HEK293T (cell line): ENCODE results near the gene ATG9A.

ENCODE experiments used
- CTCF ChIA-PET: fragments of 350-600 bp; formaldehyde crosslinking; extraction: SDS; loops from one replicate; lab custom pipeline; 2021; ENCODE audit warnings: antibody characterized with exemption, inconsistent platforms; lab: Yijun Ruan, JAX
- POLR2A ChIA-PET: fragments of 350-600 bp; formaldehyde crosslinking; extraction: SDS; loops from one replicate; lab custom pipeline; 2020; ENCODE audit warnings: antibody characterized with exemption, inconsistent platforms; lab: Yijun Ruan, JAX
- DNase-seq: peaks from one replicate; pipeline ENCODE4 v3.0.0; 2012; ENCODE audit warnings: mixed read lengths; ENCODE audit errors: extremely low spot score
- ARNT ChIP-seq: fragments of 450-650 bp; IDR thresholded peaks from 2 replicates; pipeline ENCODE4 v1.6.1; 2017; ENCODE audit warnings: mild to moderate bottlenecking
- BHLHE40 ChIP-seq: fragments of 450-650 bp; IDR thresholded peaks from 2 replicates; pipeline ENCODE4 v1.6.1; 2016; ENCODE audit warnings: mild to moderate bottlenecking, moderate library complexity, borderline replicate concordance
- CTBP1 ChIP-seq: fragments of 450-650 bp; IDR thresholded peaks from 2 replicates; pipeline ENCODE4 v1.6.1; 2016; ENCODE audit warnings: borderline replicate concordance
- ELF4 ChIP-seq: fragments of 450-650 bp; IDR thresholded peaks from 2 replicates; pipeline ENCODE4 v1.6.1; 2017; ENCODE audit warnings: antibody characterized with exemption
- FOXA1 ChIP-seq: fragments of 450-650 bp; IDR thresholded peaks from 2 replicates; pipeline ENCODE4 v1.6.1; 2016; ENCODE audit warnings: mild to moderate bottlenecking
- FOXK2 ChIP-seq: fragments of 450-650 bp; IDR thresholded peaks from 2 replicates; pipeline ENCODE4 v1.6.1; 2016; ENCODE audit warnings: mild to moderate bottlenecking
- FOXM1 ChIP-seq: fragments of 450-650 bp; IDR thresholded peaks from 2 replicates; pipeline ENCODE4 v1.6.1; 2017; ENCODE audit warnings: mild to moderate bottlenecking, borderline replicate concordance
- HDGF ChIP-seq: fragments of 450-650 bp; IDR thresholded peaks from 2 replicates; pipeline ENCODE4 v1.6.1; 2017; ENCODE audit warnings: antibody characterized with exemption, borderline replicate concordance
- L3MBTL2 ChIP-seq: fragments of 450-650 bp; conservative IDR thresholded peaks from 2 replicates; pipeline ENCODE4 v1.6.1; 2016; ENCODE audit warnings: mild to moderate bottlenecking
- LEF1 ChIP-seq: fragments of 450-650 bp; IDR thresholded peaks from 2 replicates; pipeline ENCODE4 v1.6.1; 2017; ENCODE audit warnings: mild to moderate bottlenecking, borderline replicate concordance
- NFRKB ChIP-seq: fragments of 450-650 bp; IDR thresholded peaks from 2 replicates; pipeline ENCODE4 v1.6.1; 2016; ENCODE audit warnings: mild to moderate bottlenecking, moderate library complexity
- SP1 ChIP-seq: fragments of 450-650 bp; IDR thresholded peaks from 2 replicates; pipeline ENCODE4 v1.6.1; 2017
- TARDBP ChIP-seq: fragments of 450-650 bp; IDR thresholded peaks from 2 replicates; pipeline ENCODE4 v1.6.1; 2016
- ZNF384 ChIP-seq: fragments of 450-650 bp; IDR thresholded peaks from 2 replicates; pipeline ENCODE4 v1.6.1; 2016
- TF ChIP-seq, protein P1 (sequence below): fragments of 450-650 bp; IDR thresholded peaks from 2 replicates; pipeline ENCODE4 v1.6.1; 2016

Gene ATG9A

DNA sequence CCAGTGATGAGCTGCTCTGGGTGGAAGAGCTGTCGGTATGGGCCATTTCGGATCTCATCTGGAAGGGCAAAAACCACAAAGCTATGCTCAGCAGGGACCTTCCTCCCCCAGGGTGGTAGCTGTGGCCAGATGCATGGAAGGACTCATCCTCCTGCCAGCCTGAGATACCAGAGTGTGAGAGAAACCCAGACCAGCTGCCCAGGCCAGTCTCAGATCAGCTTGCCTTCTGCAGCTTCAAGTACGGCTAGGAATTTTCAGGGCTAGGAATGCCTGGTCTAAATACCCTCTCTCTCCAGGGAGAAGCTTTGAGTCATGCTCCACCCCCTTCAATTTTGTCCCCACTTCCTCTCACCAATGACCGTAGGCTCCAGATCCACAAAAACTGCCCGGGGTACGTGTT, 22.2 kb upstream of the ATG9A start:
- ChIA-PET POLR2A (interaction anchor here (0.9 to 1.6 kb wide), 3 partner anchors 9 to 22 kb away, joined by 3 to 6 read pairs (median 5); partner anchors contain the start of genes ANKZF1 and ATG9A), CTCF (interaction anchor here (1.6 kb wide), 1 partner anchor 43 kb away, joined by 5 read pairs; no protein-coding TSS in a partner anchor)
- TF ChIP-seq SP1 (no peak), FOXK2 (no peak), ZNF384 (no peak)
- TF ChIP-seq, protein P1, sequence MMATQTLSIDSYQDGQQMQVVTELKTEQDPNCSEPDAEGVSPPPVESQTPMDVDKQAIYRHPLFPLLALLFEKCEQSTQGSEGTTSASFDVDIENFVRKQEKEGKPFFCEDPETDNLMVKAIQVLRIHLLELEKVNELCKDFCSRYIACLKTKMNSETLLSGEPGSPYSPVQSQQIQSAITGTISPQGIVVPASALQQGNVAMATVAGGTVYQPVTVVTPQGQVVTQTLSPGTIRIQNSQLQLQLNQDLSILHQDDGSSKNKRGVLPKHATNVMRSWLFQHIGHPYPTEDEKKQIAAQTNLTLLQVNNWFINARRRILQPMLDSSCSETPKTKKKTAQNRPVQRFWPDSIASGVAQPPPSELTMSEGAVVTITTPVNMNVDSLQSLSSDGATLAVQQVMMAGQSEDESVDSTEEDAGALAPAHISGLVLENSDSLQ, result no peak
- no peak for DNase-seq

DNA sequence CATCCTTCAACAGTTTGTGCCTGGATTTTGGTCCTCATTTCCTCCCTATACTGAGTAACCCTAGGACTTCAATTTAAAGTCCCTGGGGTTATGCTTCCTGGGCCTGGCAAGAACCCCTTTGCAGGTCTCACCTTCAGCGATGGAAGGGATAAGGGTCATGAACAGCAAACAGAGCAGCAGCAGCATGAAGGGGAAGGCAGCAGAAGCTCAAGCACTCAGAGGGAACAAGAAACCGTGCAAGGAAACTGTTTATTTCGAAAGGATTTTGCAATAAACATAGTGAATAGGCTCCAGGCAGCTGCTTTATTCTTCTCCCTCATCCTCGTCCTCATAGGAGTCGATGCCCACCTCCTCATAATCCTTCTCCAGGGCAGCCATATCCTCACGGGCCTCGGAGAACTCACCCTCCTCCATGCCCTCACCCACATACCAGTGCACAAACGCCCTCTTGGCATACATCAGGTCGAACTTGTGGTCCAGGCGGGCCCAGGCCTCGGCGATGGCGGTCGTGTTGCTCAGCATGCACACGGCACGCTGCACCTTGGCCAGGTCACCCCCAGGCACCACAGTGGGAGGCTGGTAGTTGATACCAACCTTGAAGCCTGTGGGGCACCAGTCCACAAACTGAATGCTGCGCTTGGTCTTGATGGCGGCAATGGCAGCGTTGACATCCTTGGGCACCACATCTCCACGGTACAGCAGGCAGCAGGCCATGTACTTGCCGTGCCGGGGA, 20.8 kb upstream of the ATG9A start:
- TF ChIP-seq, protein P1, result no peak
- TF ChIP-seq ARNT (no peak), ZNF384 (no peak), LEF1 (no peak), CTBP1 (no peak), BHLHE40 (no peak), TARDBP (no peak), ELF4 (no peak), NFRKB (no peak), FOXA1 (no peak), FOXK2 (no peak), SP1 (no peak), FOXM1 (no peak)
- ChIA-PET CTCF (interaction anchor here (1.4 kb wide), 1 partner anchor 44 kb away, joined by 5 read pairs; no protein-coding TSS in a partner anchor), POLR2A (interaction anchor here (1.0 to 1.9 kb wide), 4 partner anchors 20 to 45 kb away, joined by 3 to 7 read pairs (median 6); partner anchors contain the start of genes ANKZF1, ATG9A and ZFAND2B)
- DNase-seq, result no peak

- ChIA-PET CTCF (interaction anchor here (1.4 kb wide), 1 partner anchor 45 kb away, joined by 5 read pairs; no protein-coding TSS in a partner anchor), POLR2A (interaction anchor here (0.9 to 2.6 kb wide), 6 partner anchors 20 to 46 kb away, joined by 3 to 7 read pairs (median 6); partner anchors contain the start of genes ANKZF1, ATG9A, DNAJB2 and ZFAND2B)
- no peak for TF ChIP-seq FOXM1
- TF ChIP-seq, protein P1, result no peak
- no peak for TF ChIP-seq BHLHE40
- TF ChIP-seq ZNF384, result no peak
- no peak for TF ChIP-seq FOXK2
- TF ChIP-seq L3MBTL2, result no peak
- no peak for TF ChIP-seq SP1
- TF ChIP-seq ARNT, result no peak
- TF ChIP-seq HDGF, result no peak
- no peak for TF ChIP-seq FOXA1
- TF ChIP-seq NFRKB, result no peak
- no peak for TF ChIP-seq CTBP1
- no peak for TF ChIP-seq LEF1
- no peak for TF ChIP-seq ELF4
- no peak for TF ChIP-seq TARDBP
- no peak for DNase-seq
Measured at GRCh38 chr2:219249203-219249980, 20.0 kb upstream of the ATG9A start.

- DNase-seq, result no peak
- TF ChIP-seq ARNT, result no peak
- no peak for TF ChIP-seq HDGF
- TF ChIP-seq LEF1, result no peak
- TF ChIP-seq ZNF384, result no peak
- no peak for TF ChIP-seq SP1
- no peak for TF ChIP-seq FOXM1
- no peak for TF ChIP-seq NFRKB
- TF ChIP-seq, protein P1, result no peak
- TF ChIP-seq L3MBTL2, result no peak
- TF ChIP-seq BHLHE40, result no peak
- CTCF ChIA-PET, result interaction anchor here (1.0 to 1.4 kb wide), 2 partner anchors 46 to 73 kb away, joined by 3 to 5 read pairs; no protein-coding TSS in a partner anchor
- POLR2A ChIA-PET, result interaction anchor here (0.9 to 2.6 kb wide), 7 partner anchors 15 to 46 kb away, joined by 3 to 7 read pairs (median 4); partner anchors contain the start of genes ANKZF1, ATG9A, DNAJB2 and ZFAND2B
Measured at GRCh38 chr2:219248845-219249202, 19.4 kb upstream of the ATG9A start.
